Activated naive CD4-positive, alpha-beta T cell treated with anti-CD3 and anti-CD28 coated beads, Interleukin-2, amount 50 U/mL, for 72 hours (primary cell): Measurements from ENCODE around the gene MAB21L4. TPM values are rescaled to one million over a fixed set of nuclear protein-coding genes. Genes with fewer than 3 reads are reported as not detected.

Source experiments
- ATAC-seq, 2 donors: fragments of 150-1000 bp; cut with Tn5 transposase; 2 replicates each; pipeline ENCODE4 v1.10.0; 2021; ENCODE audit warnings: mild to moderate bottlenecking in 2 of 2, moderate library complexity in 2 of 2
- DNase-seq, 2 donors: peaks; one replicate each; pipeline ENCODE4 v3.0.0; 2021 to 2022; ENCODE audit warnings: low spot score in 2 of 2
- H3K27ac Mint-ChIP-seq, 2 donors: one replicate each; pipeline ENCODE4 v1.8.0; 2022; ENCODE audit warnings: mild to moderate bottlenecking in 2 of 2, mixed read lengths in 2 of 2
- H3K36me3 Mint-ChIP-seq, 2 donors: one replicate each; pipeline ENCODE4 v1.8.0; 2022; ENCODE audit warnings: mixed read lengths in 2 of 2
- H3K9me3 Mint-ChIP-seq, 2 donors: one replicate each; pipeline ENCODE4 v1.8.0; 2022; ENCODE audit warnings: mixed read lengths in 2 of 2
- total RNA-seq, 2 donors: library from RNA; stranded (reverse); gene quantifications; one replicate each; pipeline ENCODE4 v1.2.3, GENCODE V29; 2022

MAB21L4 gene
- total RNA-seq, 2 donors from 2014 or later = not detected

DNA sequence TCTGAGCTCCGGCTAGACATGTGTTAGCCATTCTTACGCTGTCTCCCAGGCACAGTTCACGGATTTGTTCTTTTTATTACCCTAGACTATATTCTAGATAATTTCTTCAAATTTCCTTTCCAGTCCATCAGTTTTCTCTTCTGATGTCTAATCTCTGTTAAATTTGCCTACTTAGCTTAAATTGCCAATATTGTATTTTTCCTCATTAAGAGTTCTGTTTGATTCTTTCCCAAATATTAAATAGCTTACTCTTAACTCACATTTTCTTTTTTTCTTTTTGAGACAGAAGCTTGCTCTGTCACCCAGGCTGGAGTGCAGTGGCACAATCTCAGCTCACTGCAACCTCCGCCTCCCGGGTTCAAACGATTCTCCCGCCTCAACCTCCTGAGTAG is 31.4 kb upstream of the MAB21L4 start:
- DNase-seq (no peak), ATAC-seq (no peak)
- Mint-ChIP-seq H3K27ac (no peak overlapping the region), H3K36me3 (no peaks in the 10 kb centered on the region), H3K9me3 (no peaks in the 10 kb centered on the region)

DNA sequence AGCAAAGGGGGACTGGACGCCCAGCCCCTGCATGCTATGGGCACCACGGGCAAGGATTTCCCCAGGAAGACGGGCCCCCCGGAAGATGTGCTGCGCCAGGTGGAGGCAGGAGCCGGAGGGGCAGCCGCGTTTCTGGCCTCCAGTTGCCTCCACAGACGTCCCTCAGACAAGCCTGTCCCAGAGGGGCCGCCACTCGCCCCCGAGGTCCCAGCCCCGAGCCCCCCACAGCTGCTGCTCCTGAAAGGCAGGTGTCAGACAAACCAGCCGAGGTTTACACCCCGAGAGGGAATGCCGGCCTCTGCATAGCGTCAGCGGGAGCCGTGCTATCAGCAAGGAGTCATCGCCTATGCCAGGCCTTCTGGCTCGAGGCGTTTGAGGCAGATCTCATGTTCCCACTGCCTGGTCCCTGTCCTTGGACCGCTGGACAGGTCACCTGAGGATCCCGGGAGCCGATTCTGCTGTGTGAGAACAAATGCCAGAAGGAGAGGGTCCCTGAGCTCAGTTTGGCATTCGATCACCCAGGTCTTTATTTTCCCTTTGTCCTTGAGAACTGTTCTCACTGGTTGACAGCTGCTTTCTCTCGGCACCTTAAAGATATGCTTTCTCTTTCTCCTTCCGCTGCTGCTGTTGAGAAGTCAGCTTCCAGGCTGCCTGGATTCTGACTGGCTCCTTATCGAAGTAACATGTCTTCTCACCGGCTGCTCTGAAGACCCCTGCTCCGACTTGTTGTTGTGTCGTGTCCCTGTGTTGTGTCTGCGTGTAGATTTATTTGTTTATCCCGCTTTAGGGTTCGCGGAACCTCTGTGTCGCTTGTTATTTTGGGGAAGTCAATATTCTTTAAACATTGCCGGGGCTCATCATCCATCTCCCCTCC is 30.8 kb upstream of the MAB21L4 start:
- DNase-seq = peak in 1 of 2 donors; percentile 48
- no peaks in the 10 kb centered on the region for H3K36me3 Mint-ChIP-seq
- no peaks in the 10 kb centered on the region for H3K9me3 Mint-ChIP-seq

GRCh38 chr2:240925568-240926515 is 29.9 kb upstream of the MAB21L4 start:
- no peaks in the 10 kb centered on the region for H3K9me3 Mint-ChIP-seq
- ATAC-seq = peak; percentile 32 to 47

More for the DNA sequence above, 30.8 kb upstream of the MAB21L4 start:
- no peak overlapping the region for H3K27ac Mint-ChIP-seq
- ATAC-seq = no peak

DNA sequence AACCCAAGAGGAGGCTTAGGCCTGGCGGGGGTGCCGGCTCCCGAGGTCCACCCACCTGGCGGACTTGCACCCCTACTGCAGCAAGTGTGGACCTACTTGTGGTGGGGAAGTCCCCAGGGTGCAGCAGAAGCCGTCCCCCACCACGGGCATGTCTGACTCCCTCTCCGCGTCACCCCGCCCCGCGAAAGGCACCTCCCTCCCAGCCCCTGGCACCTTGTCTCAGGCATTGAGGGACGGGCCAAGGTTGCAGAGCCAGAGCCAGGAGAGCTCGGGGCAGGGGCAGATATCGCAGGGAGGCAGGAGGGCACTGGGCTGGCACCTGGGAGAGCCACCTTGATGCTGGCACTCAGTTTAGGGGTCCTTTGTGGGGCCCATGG is 29.2 kb upstream of the MAB21L4 start:
- DNase-seq (peak in 1 of 2 donors; percentile 53), ATAC-seq (peak; percentile 32 to 42)
- Mint-ChIP-seq H3K27ac (no peak overlapping the region), H3K9me3 (no peaks in the 10 kb centered on the region), H3K36me3 (no peaks in the 10 kb centered on the region)

More at GRCh38 chr2:240925568-240926515, 29.9 kb upstream of the MAB21L4 start:
- H3K27ac Mint-ChIP-seq = no peak overlapping the region
- DNase-seq = peak in 1 of 2 donors; percentile 50
- no peaks in the 10 kb centered on the region for H3K36me3 Mint-ChIP-seq

GRCh38 chr2:240922982-240923537 is 27.1 kb upstream of the MAB21L4 start:
- DNase-seq = no peak
- ATAC-seq = no peak
- Mint-ChIP-seq H3K27ac (no peak overlapping the region), H3K9me3 (no peaks in the 10 kb centered on the region), H3K36me3 (no peaks in the 10 kb centered on the region)

GRCh38 chr2:240922245-240922981 is 26.5 kb upstream of the MAB21L4 start:
- ATAC-seq = no peak
- peak in 1 of 2 donors; percentile 53 for DNase-seq
- Mint-ChIP-seq H3K36me3 (no peaks in the 10 kb centered on the region), H3K27ac (no peak overlapping the region), H3K9me3 (no peaks in the 10 kb centered on the region)

DNA sequence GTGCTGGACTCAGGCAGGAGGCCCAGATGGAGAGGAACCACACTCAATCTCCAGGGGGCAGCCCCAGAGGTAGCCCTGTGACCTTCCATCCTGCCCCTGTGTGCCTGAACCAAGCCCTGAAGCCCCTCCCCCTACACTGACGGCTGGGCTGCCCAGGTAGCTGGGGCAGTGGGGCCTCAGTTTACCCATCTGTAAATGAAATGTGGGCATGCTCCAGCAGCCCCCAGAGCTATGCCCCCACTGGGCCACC is 26.0 kb upstream of the MAB21L4 start:
- ATAC-seq (no peak), DNase-seq (no peak)
- H3K36me3 Mint-ChIP-seq = no peaks in the 10 kb centered on the region
- no peak overlapping the region for H3K27ac Mint-ChIP-seq
- no peaks in the 10 kb centered on the region for H3K9me3 Mint-ChIP-seq

- Mint-ChIP-seq H3K27ac (no peak overlapping the region), H3K9me3 (no peaks in the 10 kb centered on the region), H3K36me3 (no peaks in the 10 kb centered on the region)
- no peak for ATAC-seq
- no peak for DNase-seq
These were observed 25.5 kb upstream of the MAB21L4 start for GRCh38 chr2:240921311-240921994.

GRCh38 chr2:240920783-240921231 is 24.9 kb upstream of the MAB21L4 start:
- DNase-seq (no peak), ATAC-seq (no peak)
- Mint-ChIP-seq H3K9me3 (no peaks in the 10 kb centered on the region), H3K27ac (no peak overlapping the region), H3K36me3 (no peaks in the 10 kb centered on the region)

GRCh38 chr2:240919786-240920782 is 24.1 kb upstream of the MAB21L4 start:
- DNase-seq (peak in 1 of 2 donors; percentile 50), ATAC-seq (no peak)
- H3K36me3 Mint-ChIP-seq = no peaks in the 10 kb centered on the region
- no peak overlapping the region for H3K27ac Mint-ChIP-seq
- no peaks in the 10 kb centered on the region for H3K9me3 Mint-ChIP-seq

- DNase-seq = no peak
These were observed 23.3 kb upstream of the MAB21L4 start for GRCh38 chr2:240919161-240919781.

GRCh38 chr2:240918258-240919091 is 22.5 kb upstream of the MAB21L4 start:
- Mint-ChIP-seq H3K27ac (no peak overlapping the region), H3K9me3 (no peaks in the 10 kb centered on the region), H3K36me3 (no peaks in the 10 kb centered on the region)
- DNase-seq = peak in 1 of 2 donors; percentile 49
- no peak for ATAC-seq

More at GRCh38 chr2:240919161-240919781, 23.3 kb upstream of the MAB21L4 start:
- no peak overlapping the region for H3K27ac Mint-ChIP-seq
- H3K9me3 Mint-ChIP-seq = no peaks in the 10 kb centered on the region
- no peak for ATAC-seq
- no peaks in the 10 kb centered on the region for H3K36me3 Mint-ChIP-seq

- H3K36me3 Mint-ChIP-seq = no peaks in the 10 kb centered on the region
- H3K9me3 Mint-ChIP-seq = no peaks in the 10 kb centered on the region
- no peak overlapping the region for H3K27ac Mint-ChIP-seq
- DNase-seq (peak in 1 of 2 donors; percentile 47), ATAC-seq (no peak)
These were observed 21.8 kb upstream of the MAB21L4 start for GRCh38 chr2:240917684-240918257.
